A673 (cell line): ENCODE results near the gene CTNNA1.

Experiments used
- EZH2 ChIP-seq: fragments of 200-600 bp; sonication (generic); IDR thresholded peaks from 2 replicates; pipeline ENCODE4 v1.6.1; 2017; ENCODE audit warnings: borderline replicate concordance, low read depth, mild to moderate bottlenecking, mixed read lengths, antibody characterized with exemption, low read length; ENCODE audit not compliant: poor library complexity, severe bottlenecking
- TF ChIP-seq, protein P1 (sequence below): fragments of 300-800, 200-600 bp; sonication (generic); conservative IDR thresholded peaks from 2 replicates; pipeline ENCODE4 v1.5.1; 2017; ENCODE audit warnings: low read depth, mild to moderate bottlenecking, antibody characterized with exemption, low read length, moderate library complexity, mixed read lengths

DNA sequence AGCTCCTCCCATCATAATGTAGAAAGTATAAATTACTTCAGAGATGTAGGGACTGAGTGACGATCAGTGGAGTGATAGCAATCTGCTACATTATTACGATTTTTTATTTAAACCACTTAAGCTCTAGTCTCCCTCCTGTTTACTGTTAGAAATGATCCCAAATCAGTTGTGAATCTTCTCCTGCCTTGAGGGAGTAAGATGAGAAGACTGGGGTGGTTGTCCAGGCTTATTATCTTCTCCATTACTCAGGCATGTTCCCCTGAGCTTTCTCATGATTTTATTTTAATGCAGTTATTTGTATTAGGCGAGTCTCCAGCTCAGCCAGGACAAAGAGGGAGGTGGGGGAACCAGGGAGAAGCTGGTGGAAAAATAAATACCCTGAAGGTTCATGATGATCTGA is 48.2 kb upstream of the CTNNA1 start:
- no peak for TF ChIP-seq EZH2
- TF ChIP-seq, protein P1, sequence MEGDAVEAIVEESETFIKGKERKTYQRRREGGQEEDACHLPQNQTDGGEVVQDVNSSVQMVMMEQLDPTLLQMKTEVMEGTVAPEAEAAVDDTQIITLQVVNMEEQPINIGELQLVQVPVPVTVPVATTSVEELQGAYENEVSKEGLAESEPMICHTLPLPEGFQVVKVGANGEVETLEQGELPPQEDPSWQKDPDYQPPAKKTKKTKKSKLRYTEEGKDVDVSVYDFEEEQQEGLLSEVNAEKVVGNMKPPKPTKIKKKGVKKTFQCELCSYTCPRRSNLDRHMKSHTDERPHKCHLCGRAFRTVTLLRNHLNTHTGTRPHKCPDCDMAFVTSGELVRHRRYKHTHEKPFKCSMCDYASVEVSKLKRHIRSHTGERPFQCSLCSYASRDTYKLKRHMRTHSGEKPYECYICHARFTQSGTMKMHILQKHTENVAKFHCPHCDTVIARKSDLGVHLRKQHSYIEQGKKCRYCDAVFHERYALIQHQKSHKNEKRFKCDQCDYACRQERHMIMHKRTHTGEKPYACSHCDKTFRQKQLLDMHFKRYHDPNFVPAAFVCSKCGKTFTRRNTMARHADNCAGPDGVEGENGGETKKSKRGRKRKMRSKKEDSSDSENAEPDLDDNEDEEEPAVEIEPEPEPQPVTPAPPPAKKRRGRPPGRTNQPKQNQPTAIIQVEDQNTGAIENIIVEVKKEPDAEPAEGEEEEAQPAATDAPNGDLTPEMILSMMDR = no peak
